Measurements from ENCODE around the gene FZD10.

- TF ChIP-seq, protein P1, sequence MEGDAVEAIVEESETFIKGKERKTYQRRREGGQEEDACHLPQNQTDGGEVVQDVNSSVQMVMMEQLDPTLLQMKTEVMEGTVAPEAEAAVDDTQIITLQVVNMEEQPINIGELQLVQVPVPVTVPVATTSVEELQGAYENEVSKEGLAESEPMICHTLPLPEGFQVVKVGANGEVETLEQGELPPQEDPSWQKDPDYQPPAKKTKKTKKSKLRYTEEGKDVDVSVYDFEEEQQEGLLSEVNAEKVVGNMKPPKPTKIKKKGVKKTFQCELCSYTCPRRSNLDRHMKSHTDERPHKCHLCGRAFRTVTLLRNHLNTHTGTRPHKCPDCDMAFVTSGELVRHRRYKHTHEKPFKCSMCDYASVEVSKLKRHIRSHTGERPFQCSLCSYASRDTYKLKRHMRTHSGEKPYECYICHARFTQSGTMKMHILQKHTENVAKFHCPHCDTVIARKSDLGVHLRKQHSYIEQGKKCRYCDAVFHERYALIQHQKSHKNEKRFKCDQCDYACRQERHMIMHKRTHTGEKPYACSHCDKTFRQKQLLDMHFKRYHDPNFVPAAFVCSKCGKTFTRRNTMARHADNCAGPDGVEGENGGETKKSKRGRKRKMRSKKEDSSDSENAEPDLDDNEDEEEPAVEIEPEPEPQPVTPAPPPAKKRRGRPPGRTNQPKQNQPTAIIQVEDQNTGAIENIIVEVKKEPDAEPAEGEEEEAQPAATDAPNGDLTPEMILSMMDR (IDR thresholded peaks at IDR 0.05), result no peak
- TF ChIP-seq POLR2A (IDR thresholded peaks at IDR 0.05), result no peak
Measured at GRCh38 chr12:130117233-130117632, 45.0 kb upstream of the FZD10 start.

All from body of pancreas (tissue), 4 donors.